Fibroblast of lung (primary cell): ENCODE results near the gene PIGR. TPM values are rescaled to one million over a fixed set of nuclear protein-coding genes. Genes with fewer than 3 reads are reported as not detected.

Experiments used
- DNase-seq, 2 donors: peaks; one replicate each; pipeline versions ENCODE4 v3.0.0 to v3.0.0-alpha.2; 2010; ENCODE audit warnings: low read depth in 2 of 2
- H2AFZ ChIP-seq: 2 replicates; pipeline ENCODE4 v1.5.1; 2012; ENCODE audit warnings: low read length, control low read depth, inconsistent platforms
- H3K27ac ChIP-seq: 2 replicates; pipeline ENCODE4 v1.5.1; 2011; ENCODE audit warnings: low read length, control low read depth; ENCODE audit not compliant: insufficient read depth
- H3K27me3 ChIP-seq: 2 replicates; pipeline ENCODE4 v1.5.1; 2011; ENCODE audit warnings: mild to moderate bottlenecking, low read length; ENCODE audit not compliant: control insufficient read depth, insufficient read depth
- H3K36me3 ChIP-seq: 2 replicates; pipeline ENCODE4 v1.5.1; 2011; ENCODE audit warnings: low read length; ENCODE audit not compliant: control insufficient read depth, insufficient read depth
- H3K4me1 ChIP-seq: 2 replicates; pipeline ENCODE4 v1.5.1; 2011; ENCODE audit warnings: low read length; ENCODE audit not compliant: control insufficient read depth, insufficient read depth; ENCODE audit errors: extremely low read depth
- H3K4me2 ChIP-seq: 2 replicates; pipeline ENCODE4 v1.5.1; 2011; ENCODE audit warnings: low read length, control low read depth; ENCODE audit not compliant: insufficient read depth; ENCODE audit errors: extremely low read depth
- H3K4me3 ChIP-seq, 4 experiments: fragments of 200-600 bp in 1 of 4; sonication (generic) in 1 of 4; replicated peaks in 1 of 4; 2 replicates each; pipeline ENCODE4 v1.5.1; 2011 to 2016; ENCODE audit warnings: low read length in 4 of 4, low read depth in 3 of 4, mild to moderate bottlenecking in 3 of 4, control low read depth in 2 of 4, inconsistent platforms in 1 of 4, mixed read lengths in 1 of 4; ENCODE audit not compliant: insufficient read depth in 1 of 4; ENCODE audit errors: control extremely low read depth in 1 of 4
- H3K79me2 ChIP-seq: 2 replicates; pipeline ENCODE4 v1.5.1; 2012; ENCODE audit warnings: mild to moderate bottlenecking, low read length, inconsistent platforms; ENCODE audit not compliant: control insufficient read depth, insufficient read depth
- H3K9ac ChIP-seq: 2 replicates; pipeline ENCODE4 v1.5.1; 2011; ENCODE audit warnings: mild to moderate bottlenecking, low read length, control low read depth; ENCODE audit not compliant: insufficient read depth
- H3K9me3 ChIP-seq: 2 replicates; pipeline ENCODE4 v1.5.1; 2012; ENCODE audit warnings: low read depth, low read length; ENCODE audit not compliant: control insufficient read depth, insufficient read depth
- H4K20me1 ChIP-seq: 2 replicates; pipeline ENCODE4 v1.5.1; 2011; ENCODE audit warnings: low read length; ENCODE audit not compliant: control insufficient read depth, insufficient read depth; ENCODE audit errors: extremely low read depth
- CTCF ChIP-seq, 2 donors: IDR thresholded peaks in 1 of 2; conservative IDR thresholded peaks in 1 of 2; 1 replicate in 1 of 2; 2 replicates in 1 of 2; pipeline ENCODE4 v1.5.1; 2011 to 2012; ENCODE audit warnings: low read length in 2 of 2, control low read depth in 1 of 2, inconsistent platforms in 1 of 2, low read depth in 1 of 2, mild to moderate bottlenecking in 1 of 2
- EZH2 ChIP-seq: IDR thresholded peaks from 2 replicates; pipeline ENCODE4 v1.5.1; 2012; ENCODE audit warnings: low read length, control low read depth, mild to moderate bottlenecking; ENCODE audit errors: missing control alignments
- polyA plus RNA-seq, 2 donors: library from polyadenylated mRNA; depleted of rRNA in 1 of 2; stranded (reverse) in 1 of 2; unstranded in 1 of 2; fragments of >200 nt; gene quantifications; 2 replicates each; pipeline ENCODE4 v1.2.1, GENCODE V29; 2011 to 2012; ENCODE audit warnings: missing spikeins in 1 of 2
- total RNA-seq: library from RNA; depleted of rRNA; stranded (reverse); fragments of >200 nt; gene quantifications from 2 replicates; pipeline ENCODE4 v1.2.1, GENCODE V29; 2014

Gene PIGR
- total and polyA plus RNA-seq, 2 donors (not counting 1 experiment from before 2014, with no cell fraction given) = not detected

GRCh38 chr1:206960676-206961386 lies 14.6 kb upstream of the PIGR start:
- Histone ChIP-seq H3K27me3 (no peaks in the 10 kb centered on the region), H3K4me1 (no peaks in the 10 kb centered on the region), H2AFZ (no peak overlapping the region), H3K9ac (no peak overlapping the region), H3K4me2 (no peak overlapping the region), H3K79me2 (no peaks in the 10 kb centered on the region), H3K27ac (no peak overlapping the region), H3K4me3 (no peak overlapping the region), H4K20me1 (no peaks in the 10 kb centered on the region), H3K36me3 (no peaks in the 10 kb centered on the region), H3K9me3 (no peaks in the 10 kb centered on the region)
- no peak for DNase-seq
- no peak for TF ChIP-seq EZH2
- TF ChIP-seq CTCF (conservative IDR thresholded peaks at IDR 0.05 in 1 of 2, IDR thresholded peaks at IDR 0.05 in 1 of 2; ENCODE audit: low read depth in 1 of 2, low read length in 2 of 2) = no peak

GRCh38 chr1:206958144-206958543 lies 11.9 kb upstream of the PIGR start:
- no peaks in the 10 kb centered on the region for H3K9me3 ChIP-seq
- no peaks in the 10 kb centered on the region for H3K36me3 ChIP-seq
- no peaks in the 10 kb centered on the region for H3K79me2 ChIP-seq
- H4K20me1 ChIP-seq = no peaks in the 10 kb centered on the region
- no peaks in the 10 kb centered on the region for H3K4me1 ChIP-seq
- peaks cover 2% of the 10 kb centered on the region for H3K27me3 ChIP-seq
- no peak overlapping the region for H3K4me3 ChIP-seq
- TF ChIP-seq EZH2 (no peak), CTCF (conservative IDR thresholded peaks at IDR 0.05 in 1 of 2, IDR thresholded peaks at IDR 0.05 in 1 of 2; ENCODE audit: low read depth in 1 of 2, low read length in 2 of 2) (no peak)
- no peak overlapping the region for H2AFZ ChIP-seq
- no peak overlapping the region for H3K27ac ChIP-seq
- no peak overlapping the region for H3K9ac ChIP-seq
- no peak overlapping the region for H3K4me2 ChIP-seq
- no peak for DNase-seq

- Histone ChIP-seq H3K36me3 (no peaks in the 10 kb centered on the region), H3K79me2 (no peaks in the 10 kb centered on the region), H2AFZ (no peak overlapping the region), H3K4me1 (no peaks in the 10 kb centered on the region), H3K27me3 (peaks cover 2% of the 10 kb centered on the region), H3K27ac (no peak overlapping the region), H3K4me2 (no peak overlapping the region), H3K4me3 (no peak overlapping the region), H4K20me1 (no peaks in the 10 kb centered on the region), H3K9me3 (no peaks in the 10 kb centered on the region), H3K9ac (no peak overlapping the region)
- TF ChIP-seq CTCF (conservative IDR thresholded peaks at IDR 0.05 in 1 of 2, IDR thresholded peaks at IDR 0.05 in 1 of 2; ENCODE audit: low read depth in 1 of 2, low read length in 2 of 2) (no peak), EZH2 (no peak)
- no peak for DNase-seq
Observed at GRCh38 chr1:206957639-206958038, 11.4 kb upstream of the PIGR start.
